PC-3 (cell line): ENCODE measurements around the gene MANEAL. TPM values are rescaled to one million over a fixed set of nuclear protein-coding genes. Genes with fewer than 3 reads are reported as not detected.
A peak's percentile ranks its signal among the peaks of the same experiment; 100 is the strongest.

Experiments used
- ATAC-seq: fragments of 200-7000 bp; cut with Tn5 transposase; 2 replicates; pipeline ENCODE4 v1.9.1; 2020; ENCODE audit warnings: mild to moderate bottlenecking, moderate library complexity
- Bru-seq: library from RNA; stranded (reverse); fragments of 400-500 nt; gene quantifications from one replicate; lab custom pipeline; 2021; lab: Mats Ljungman, UMichigan
- BruChase-seq, 2 experiments: library from RNA; stranded (reverse); fragments of 400-500 nt; gene quantifications; one replicate each; lab custom pipeline; 2021; lab: Mats Ljungman, UMichigan
- BruUV-seq: library from RNA; stranded (reverse); fragments of 400-500 nt; replicated peaks from 2 replicates; lab custom pipeline; 2021; lab: Mats Ljungman, UMichigan
- CTCF ChIA-PET: fragments of 300-600 bp; sonication (Branson Sonifier 250); formaldehyde crosslinking; loops from one replicate; lab custom pipeline; 2022; ENCODE audit warnings: antibody characterized with exemption; lab: Charles Lee
- POLR2A ChIA-PET: fragments of 300-600 bp; sonication (Branson Sonifier 250); formaldehyde crosslinking; loops from one replicate; lab custom pipeline; 2022; ENCODE audit warnings: antibody characterized with exemption; ENCODE audit not compliant: unreplicated experiment; lab: Charles Lee
- DNase-seq: peaks from one replicate; pipeline ENCODE4 v3.0.0-alpha.2; 2015
- H2AFZ ChIP-seq: fragments of 300-600 bp; sonication (generic); 2 replicates; pipeline ENCODE4 v1.6.0; 2016; ENCODE audit warnings: antibody characterized with exemption, low read length
- H3F3A ChIP-seq: fragments of 300-600 bp; sonication (generic); one replicate; pipeline ENCODE4 v1.6.0; 2017; ENCODE audit warnings: antibody characterized with exemption, low read length, control low read depth, mild to moderate bottlenecking; ENCODE audit not compliant: unreplicated experiment
- H3K27ac ChIP-seq: fragments of 300-600 bp; sonication (generic); 2 replicates; pipeline ENCODE4 v1.5.1; 2016; ENCODE audit warnings: mild to moderate bottlenecking, low read length
- H3K27me3 ChIP-seq: fragments of 300-600 bp; sonication (generic); 2 replicates; pipeline ENCODE4 v1.6.1; 2016; ENCODE audit warnings: low read length, mixed read lengths
- H3K36me3 ChIP-seq: fragments of 300-600 bp; sonication (generic); 2 replicates; pipeline ENCODE4 v1.6.1; 2016; ENCODE audit warnings: low read depth, mixed run types, low read length, mixed read lengths
- H3K4me1 ChIP-seq: fragments of 300-600 bp; sonication (generic); 2 replicates; pipeline ENCODE4 v1.5.1; 2016; ENCODE audit warnings: low read length; ENCODE audit not compliant: insufficient read depth
- H3K4me2 ChIP-seq: fragments of 300-600 bp; sonication (generic); 2 replicates; pipeline ENCODE4 v1.6.0; 2016; ENCODE audit warnings: low read length
- H3K4me3 ChIP-seq: fragments of 300-600 bp; sonication (generic); 2 replicates; pipeline ENCODE4 v1.5.1; 2016; ENCODE audit warnings: mild to moderate bottlenecking, low read length, mixed read lengths
- H3K79me2 ChIP-seq: fragments of 300-600 bp; sonication (generic); 2 replicates; pipeline ENCODE4 v1.6.1; 2017; ENCODE audit warnings: low read length, mixed read lengths
- H3K9ac ChIP-seq: fragments of 300-600 bp; sonication (generic); 2 replicates; pipeline ENCODE4 v1.6.0; 2016; ENCODE audit warnings: mild to moderate bottlenecking, low read length
- H3K9me2 ChIP-seq: fragments of 300-600 bp; sonication (generic); replicated peaks from 2 replicates; pipeline ENCODE4 v1.6.1; 2016; ENCODE audit warnings: mixed run types, low read length, mixed read lengths
- H3K9me3 ChIP-seq: fragments of 300-600 bp; sonication (generic); 2 replicates; pipeline ENCODE4 v1.6.1; 2016; ENCODE audit warnings: low read length, mixed read lengths
- H4K20me1 ChIP-seq: fragments of 300-600 bp; sonication (generic); 2 replicates; pipeline ENCODE4 v1.6.1; 2016; ENCODE audit warnings: low read length, mixed read lengths
- EZH2 ChIP-seq: fragments of 300-600 bp; sonication (generic); IDR thresholded peaks from one replicate; pipeline ENCODE4 v1.6.1; 2017; ENCODE audit warnings: antibody characterized with exemption, mild to moderate bottlenecking, low read length; ENCODE audit not compliant: unreplicated experiment
- EZH2phosphoT487 ChIP-seq: fragments of 300-600 bp; sonication (generic); IDR thresholded peaks from 2 replicates; pipeline ENCODE4 v1.6.1; 2018; ENCODE audit warnings: mild to moderate bottlenecking, antibody characterized with exemption, low read length, borderline replicate concordance
- intact Hi-C: fragments of 100-400 bp; cut with micrococcal nuclease; formaldehyde crosslinking; loops from 2 replicates; pipeline ENCODE4 v1.9.0; 2023
- long read RNA-seq: library from polyadenylated mRNA; unstranded; transcript quantifications from one replicate; pipeline ENCODE4 v2.0.0, GENCODE V29; 2021; ENCODE audit not compliant: unreplicated experiment
- total RNA-seq: library from RNA; depleted of rRNA; stranded (reverse); fragments of >200 nt; gene quantifications from 2 replicates; pipeline ENCODE4 v1.2.3, GENCODE V29; 2014; rRNA removed
- TF ChIP-seq, protein P1 (sequence below): fragments of 300-600 bp; sonication (generic); conservative IDR thresholded peaks from 2 replicates; pipeline ENCODE4 v1.5.1; 2017; ENCODE audit warnings: antibody characterized with exemption, low read depth, mild to moderate bottlenecking, low read length

Gene MANEAL, protein sequence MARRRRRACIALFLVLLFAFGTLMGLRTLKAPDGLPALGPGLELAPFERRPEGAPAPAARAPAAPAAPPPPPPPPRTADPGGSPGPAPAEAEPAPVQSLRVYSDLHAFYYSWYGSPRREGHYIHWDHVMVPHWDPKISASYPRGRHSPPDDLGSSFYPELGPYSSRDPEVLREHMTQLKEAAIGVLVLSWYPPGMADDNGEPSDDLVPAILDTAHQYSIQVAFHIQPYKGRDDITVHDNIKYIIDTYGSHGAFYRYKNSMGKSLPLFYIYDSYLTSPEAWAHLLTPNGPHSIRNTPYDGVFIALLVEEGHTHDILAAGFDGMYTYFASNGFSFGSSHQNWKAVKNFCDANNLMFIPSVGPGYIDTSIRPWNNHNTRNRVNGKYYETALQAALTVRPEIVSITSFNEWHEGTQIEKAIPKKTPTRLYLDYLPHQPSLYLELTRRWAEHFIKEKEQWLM
- total RNA-seq (47.6 and 54.1 TPM in 2 replicates), Bru-seq, nascent RNA (percentile 52 among the genes with signal in this experiment), BruChase-seq, experiment 1, labeled RNA remaining after a 6-hour chase (percentile 76 among the genes with signal in this experiment), BruChase-seq, experiment 2, labeled RNA remaining after a 2-hour chase (percentile 58 among the genes with signal in this experiment)
- long read RNA-seq, transcript MANEAL-203 (4 exons, 2,327 nt): minor isoform, 13 of 44 reads
- long read RNA-seq, transcript MANEAL-202 (4 exons, 2,685 nt): major isoform, 18 of 44 reads
- long read RNA-seq, partial matches to known transcripts: 7 of 44 reads
- long read RNA-seq, other reads (novel, unspliced or antisense): 4 of 44 reads

DNA sequence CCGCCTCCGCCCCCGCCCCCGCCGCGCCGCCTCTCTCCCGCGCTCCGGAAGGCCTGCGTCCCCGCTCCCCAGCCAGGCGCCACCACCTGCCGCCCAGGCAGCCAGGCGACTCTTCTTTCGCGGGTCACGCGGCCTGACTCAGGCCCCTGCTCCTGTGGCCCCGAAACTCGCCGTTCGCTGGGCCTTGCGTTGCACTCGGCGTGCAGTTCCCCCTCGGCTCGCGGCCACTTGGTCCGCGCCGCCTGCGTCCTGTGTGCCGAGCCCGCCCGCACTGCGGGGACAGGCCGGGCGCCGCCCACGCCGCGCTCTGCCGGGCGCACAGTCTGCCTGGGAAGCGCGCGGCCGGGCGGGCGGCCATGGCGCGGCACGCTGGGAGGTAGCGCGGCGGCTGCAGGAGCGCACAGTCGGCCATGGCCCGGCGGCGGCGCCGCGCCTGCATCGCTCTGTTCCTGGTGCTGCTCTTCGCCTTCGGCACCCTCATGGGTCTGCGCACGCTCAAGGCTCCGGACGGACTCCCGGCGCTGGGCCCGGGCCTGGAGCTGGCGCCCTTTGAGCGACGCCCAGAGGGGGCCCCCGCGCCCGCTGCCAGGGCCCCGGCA is at the start of gene MANEAL:
Gene MANEAL (plus strand): TSS at position 75 of the 599 bp plus-strand sequence. CDS start 336 bp downstream, at position 411.
- BruUV-seq: no TSS peak
- no peaks in the 10 kb centered on the region for H3K9me2 ChIP-seq
- H3K9me3 ChIP-seq: no peaks in the 10 kb centered on the region
- CTCF ChIA-PET: no interaction called here
- H3K4me1 ChIP-seq: peaks cover 15% of the 10 kb centered on the region
- TF ChIP-seq EZH2 (no peak), EZH2phosphoT487 (peak; percentile 48; the same call in 1 of the 2 replicates)
- DNase-seq (peak; percentile 63), ATAC-seq (peak; percentile 85)
- POLR2A ChIA-PET: interaction anchor here (0.6 kb wide), 1 partner anchor 66 kb away, joined by 5 read pairs; no protein-coding TSS in a partner anchor
- peaks cover 21% of the 10 kb centered on the region for H3K79me2 ChIP-seq
- peak within 1 kb of the TSS; percentile 85 for H3K4me3 ChIP-seq
- H4K20me1 ChIP-seq: 0 out of 2 replicates have a peak, but pooled peaks cover 4% of the 10 kb centered on the region
- H3F3A ChIP-seq: no peaks in the 10 kb centered on the region
- H3K9ac ChIP-seq: peak within 1 kb of the TSS; percentile 72
- intact Hi-C loops: no loop called here
- H3K4me2 ChIP-seq: peak within 1 kb of the TSS; percentile 89
- H2AFZ ChIP-seq: peak within 1 kb of the TSS; percentile 77
- H3K36me3 ChIP-seq: peaks cover 5% of the 10 kb centered on the region; the same call in 1 of the 2 replicates
- H3K27me3 ChIP-seq: no peaks in the 10 kb centered on the region
- no peak within 1 kb of the TSS for H3K27ac ChIP-seq

DNA sequence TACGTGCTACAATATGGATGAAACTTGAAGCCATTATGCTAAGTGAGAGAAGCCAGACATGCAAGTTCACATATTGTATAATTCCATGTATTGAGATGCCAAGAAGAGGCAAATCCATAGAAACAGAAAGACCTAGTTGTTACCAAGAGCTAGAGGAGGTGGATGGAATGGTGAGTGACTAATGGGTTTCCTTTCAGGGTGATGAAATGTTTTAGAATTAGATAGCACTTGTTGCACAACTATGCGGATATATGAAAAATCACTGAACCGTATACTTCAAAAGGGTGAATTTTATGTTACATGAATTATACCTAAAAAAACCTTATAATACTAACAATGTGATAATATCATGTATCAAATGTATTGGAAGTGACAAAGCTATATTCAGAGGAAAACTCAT is 46.8 kb upstream of the MANEAL start:
- H3K27ac ChIP-seq: no peak overlapping the region
- TF ChIP-seq EZH2phosphoT487: no peak
- TF ChIP-seq EZH2: no peak
- TF ChIP-seq, protein P1, sequence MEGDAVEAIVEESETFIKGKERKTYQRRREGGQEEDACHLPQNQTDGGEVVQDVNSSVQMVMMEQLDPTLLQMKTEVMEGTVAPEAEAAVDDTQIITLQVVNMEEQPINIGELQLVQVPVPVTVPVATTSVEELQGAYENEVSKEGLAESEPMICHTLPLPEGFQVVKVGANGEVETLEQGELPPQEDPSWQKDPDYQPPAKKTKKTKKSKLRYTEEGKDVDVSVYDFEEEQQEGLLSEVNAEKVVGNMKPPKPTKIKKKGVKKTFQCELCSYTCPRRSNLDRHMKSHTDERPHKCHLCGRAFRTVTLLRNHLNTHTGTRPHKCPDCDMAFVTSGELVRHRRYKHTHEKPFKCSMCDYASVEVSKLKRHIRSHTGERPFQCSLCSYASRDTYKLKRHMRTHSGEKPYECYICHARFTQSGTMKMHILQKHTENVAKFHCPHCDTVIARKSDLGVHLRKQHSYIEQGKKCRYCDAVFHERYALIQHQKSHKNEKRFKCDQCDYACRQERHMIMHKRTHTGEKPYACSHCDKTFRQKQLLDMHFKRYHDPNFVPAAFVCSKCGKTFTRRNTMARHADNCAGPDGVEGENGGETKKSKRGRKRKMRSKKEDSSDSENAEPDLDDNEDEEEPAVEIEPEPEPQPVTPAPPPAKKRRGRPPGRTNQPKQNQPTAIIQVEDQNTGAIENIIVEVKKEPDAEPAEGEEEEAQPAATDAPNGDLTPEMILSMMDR: no peak
- H3K4me3 ChIP-seq: no peak overlapping the region
- no peaks in the 10 kb centered on the region for H3K9me2 ChIP-seq
- H3K79me2 ChIP-seq: no peaks in the 10 kb centered on the region
- H2AFZ ChIP-seq: no peak overlapping the region
- no peaks in the 10 kb centered on the region for H4K20me1 ChIP-seq
- no peaks in the 10 kb centered on the region for H3K27me3 ChIP-seq
- no peaks in the 10 kb centered on the region for H3F3A ChIP-seq
- intact Hi-C loops: no loop called here
- H3K9ac ChIP-seq: no peak overlapping the region
- no peaks in the 10 kb centered on the region for H3K36me3 ChIP-seq
- ATAC-seq (no peak), DNase-seq (no peak)
- no peaks in the 10 kb centered on the region for H3K9me3 ChIP-seq
- no peak overlapping the region for H3K4me2 ChIP-seq
- CTCF ChIA-PET: no interaction called here
- 0 out of 2 replicates have a peak, but pooled peaks cover under 1% of the 10 kb centered on the region for H3K4me1 ChIP-seq
- POLR2A ChIA-PET: no interaction called here
- BruUV-seq: no TSS peak

DNA sequence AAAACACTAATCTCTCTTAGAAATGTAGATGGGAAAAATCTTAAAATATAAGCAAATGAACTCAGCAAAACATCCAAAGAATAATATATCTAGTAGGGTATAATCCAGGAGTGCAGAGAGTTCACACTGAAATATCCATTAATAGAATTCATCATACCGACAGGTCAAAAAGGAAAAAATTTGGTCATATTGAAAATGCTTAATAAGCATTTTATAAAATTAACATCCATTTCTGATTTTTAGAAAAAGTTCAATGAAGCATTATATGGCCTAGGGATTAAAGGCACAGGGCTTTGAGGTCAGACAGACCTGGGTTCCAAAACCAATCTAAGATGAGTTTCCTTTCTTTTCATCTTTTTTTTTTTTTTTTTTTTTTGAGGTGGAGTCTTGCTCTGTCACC is 45.1 kb upstream of the MANEAL start:
- BruUV-seq: no TSS peak
- no peaks in the 10 kb centered on the region for H3F3A ChIP-seq
- intact Hi-C loops: no loop called here
- TF ChIP-seq EZH2 (no peak), EZH2phosphoT487 (no peak)
- TF ChIP-seq, protein P1: no peak
- no peaks in the 10 kb centered on the region for H3K9me3 ChIP-seq
- H2AFZ ChIP-seq: no peak overlapping the region
- ChIA-PET CTCF (no interaction called here), POLR2A (no interaction called here)
- H3K4me2 ChIP-seq: no peak overlapping the region
- ATAC-seq (no peak), DNase-seq (no peak)
- H3K4me3 ChIP-seq: no peak overlapping the region
- H3K27me3 ChIP-seq: no peaks in the 10 kb centered on the region
- H4K20me1 ChIP-seq: no peaks in the 10 kb centered on the region
- no peak overlapping the region for H3K27ac ChIP-seq
- no peaks in the 10 kb centered on the region for H3K79me2 ChIP-seq
- no peaks in the 10 kb centered on the region for H3K9me2 ChIP-seq
- H3K4me1 ChIP-seq: no peaks in the 10 kb centered on the region
- H3K36me3 ChIP-seq: no peaks in the 10 kb centered on the region
- H3K9ac ChIP-seq: no peak overlapping the region
